ENCODE data around the gene PSME3. TPM values are rescaled to one million over a fixed set of nuclear protein-coding genes. Genes with fewer than 3 reads are reported as not detected.

The PSME3 gene
- polyA plus RNA-seq, 4 donors = 49.9 to 93.0 (median 61.2) TPM

- no peak overlapping the region for H3K27ac ChIP-seq (ENCODE audit: low read depth in 1 of 3, low read length in 2 of 3)
- FAIRE-seq (no peak), DNase-seq (no peak)
- H3K9me3 ChIP-seq (ENCODE audit: control insufficient read depth in 2 of 2, insufficient read depth in 1 of 2, low read depth in 1 of 2, low read length in 1 of 2) = no peaks in the 10 kb centered on the region
- no peaks in the 10 kb centered on the region for H3K27me3 ChIP-seq (ENCODE audit: control insufficient read depth in 3 of 3, insufficient read depth in 3 of 3, low read length in 3 of 3)
- WGBS, 3 donors = 95 to 100% (median 100%) methylated on average over 1 of the region's 1 CpG
- H3K4me3 ChIP-seq (ENCODE audit: low read depth in 1 of 3, low read length in 3 of 3) = no peak overlapping the region
- peaks cover 0 to 3% (median 0%) of the 10 kb centered on the region in 3 donors for H3K36me3 ChIP-seq (ENCODE audit: control insufficient read depth in 3 of 3, insufficient read depth in 2 of 3, low read depth in 1 of 3, low read length in 3 of 3)
- peaks cover 0 to 6% (median 0%) of the 10 kb centered on the region in 3 donors for H3K4me1 ChIP-seq (ENCODE audit: control insufficient read depth in 3 of 3, insufficient read depth in 2 of 3, low read depth in 1 of 3, low read length in 2 of 3)
These were observed 5.7 kb upstream of the PSME3 start for GRCh38 chr17:42827472-42827871.

- no peak overlapping the region for H3K27ac ChIP-seq (ENCODE audit: low read depth in 1 of 3, low read length in 2 of 3)
- peaks cover 0 to 10% (median 0%) of the 10 kb centered on the region in 3 donors for H3K36me3 ChIP-seq (ENCODE audit: control insufficient read depth in 3 of 3, insufficient read depth in 2 of 3, low read depth in 1 of 3, low read length in 3 of 3)
- H3K9me3 ChIP-seq (ENCODE audit: control insufficient read depth in 2 of 2, insufficient read depth in 1 of 2, low read depth in 1 of 2, low read length in 1 of 2) = no peaks in the 10 kb centered on the region
- peaks cover 0 to 14% (median 6%) of the 10 kb centered on the region in 3 donors for H3K4me1 ChIP-seq (ENCODE audit: control insufficient read depth in 3 of 3, insufficient read depth in 2 of 3, low read depth in 1 of 3, low read length in 2 of 3)
- H3K27me3 ChIP-seq (ENCODE audit: control insufficient read depth in 3 of 3, insufficient read depth in 3 of 3, low read length in 3 of 3) = no peaks in the 10 kb centered on the region
- DNase-seq (no peak), FAIRE-seq (no peak)
- no peak overlapping the region for H3K4me3 ChIP-seq (ENCODE audit: low read depth in 1 of 3, low read length in 3 of 3)
These were observed 2.2 kb upstream of the PSME3 start for GRCh38 chr17:42830971-42831370.

- no peak for FAIRE-seq
- Histone ChIP-seq H3K27me3 (ENCODE audit: control insufficient read depth in 3 of 3, insufficient read depth in 3 of 3, low read length in 3 of 3) (no peaks in the 10 kb centered on the region), H3K4me3 (ENCODE audit: low read depth in 1 of 3, low read length in 3 of 3) (peak overlapping the region; percentile 78 to 84 (median 84)), H3K36me3 (ENCODE audit: control insufficient read depth in 3 of 3, insufficient read depth in 2 of 3, low read depth in 1 of 3, low read length in 3 of 3) (peaks cover 0 to 24% (median 2%) of the 10 kb centered on the region in 3 donors), H3K4me1 (ENCODE audit: control insufficient read depth in 3 of 3, insufficient read depth in 2 of 3, low read depth in 1 of 3, low read length in 2 of 3) (peaks cover 0 to 14% (median 6%) of the 10 kb centered on the region in 3 donors), H3K9me3 (ENCODE audit: control insufficient read depth in 2 of 2, insufficient read depth in 1 of 2, low read depth in 1 of 2, low read length in 1 of 2) (no peaks in the 10 kb centered on the region), H3K27ac (ENCODE audit: low read depth in 1 of 3, low read length in 2 of 3) (peak overlapping the region; percentile 66 to 98 (median 83))
- DNase-seq = no peak
- WGBS, 3 donors = 41 to 52% (median 45%) methylated on average over 9 of the region's 9 CpGs
These were observed 824 bp upstream of the PSME3 start for GRCh38 chr17:42832213-42832933.

- peak overlapping the region; percentile 66 to 98 (median 83) for H3K27ac ChIP-seq (ENCODE audit: low read depth in 1 of 3, low read length in 2 of 3)
- peaks cover 5 to 36% (median 7%) of the 10 kb centered on the region in 3 donors for H3K36me3 ChIP-seq (ENCODE audit: control insufficient read depth in 3 of 3, insufficient read depth in 2 of 3, low read depth in 1 of 3, low read length in 3 of 3)
- peaks cover 0 to 14% (median 6%) of the 10 kb centered on the region in 3 donors for H3K4me1 ChIP-seq (ENCODE audit: control insufficient read depth in 3 of 3, insufficient read depth in 2 of 3, low read depth in 1 of 3, low read length in 2 of 3)
- FAIRE-seq (no peak), DNase-seq (no peak)
- WGBS, 3 donors = 5 to 7% (median 6%) methylated on average over 18 of the region's 18 CpGs
- no peaks in the 10 kb centered on the region for H3K27me3 ChIP-seq (ENCODE audit: control insufficient read depth in 3 of 3, insufficient read depth in 3 of 3, low read length in 3 of 3)
- peak overlapping the region; percentile 78 to 84 (median 84) for H3K4me3 ChIP-seq (ENCODE audit: low read depth in 1 of 3, low read length in 3 of 3)
- H3K9me3 ChIP-seq (ENCODE audit: control insufficient read depth in 2 of 2, insufficient read depth in 1 of 2, low read depth in 1 of 2, low read length in 1 of 2) = no peaks in the 10 kb centered on the region
These were observed 698 bp downstream of the PSME3 start for GRCh38 chr17:42833767-42834422.

- DNase-seq = no peak
- Histone ChIP-seq H3K9me3 (ENCODE audit: control insufficient read depth in 2 of 2, insufficient read depth in 1 of 2, low read depth in 1 of 2, low read length in 1 of 2) (no peaks in the 10 kb centered on the region), H3K27me3 (ENCODE audit: control insufficient read depth in 3 of 3, insufficient read depth in 3 of 3, low read length in 3 of 3) (no peaks in the 10 kb centered on the region), H3K36me3 (ENCODE audit: control insufficient read depth in 3 of 3, insufficient read depth in 2 of 3, low read depth in 1 of 3, low read length in 3 of 3) (peaks cover 10 to 52% (median 14%) of the 10 kb centered on the region in 3 donors), H3K4me3 (ENCODE audit: low read depth in 1 of 3, low read length in 3 of 3) (no peak overlapping the region), H3K27ac (ENCODE audit: low read depth in 1 of 3, low read length in 2 of 3) (no peak overlapping the region), H3K4me1 (ENCODE audit: control insufficient read depth in 3 of 3, insufficient read depth in 2 of 3, low read depth in 1 of 3, low read length in 2 of 3) (peaks cover 0 to 14% (median 6%) of the 10 kb centered on the region in 3 donors)
- 93 to 97% (median 96%) methylated on average over 6 of the region's 6 CpGs for WGBS, 3 donors
- FAIRE-seq = no peak
These were observed 2.5 kb downstream of the PSME3 start for GRCh38 chr17:42835732-42836131.

GRCh38 chr17:42841975-42842685, 8.9 kb downstream of the PSME3 start:
- DNase-seq (no peak), FAIRE-seq (no peak)
- peaks cover 30 to 76% (median 33%) of the 10 kb centered on the region in 3 donors for H3K36me3 ChIP-seq (ENCODE audit: control insufficient read depth in 3 of 3, insufficient read depth in 2 of 3, low read depth in 1 of 3, low read length in 3 of 3)
- H3K4me3 ChIP-seq (ENCODE audit: low read depth in 1 of 3, low read length in 3 of 3) = no peak overlapping the region
- no peak overlapping the region for H3K27ac ChIP-seq (ENCODE audit: low read depth in 1 of 3, low read length in 2 of 3)
- no peaks in the 10 kb centered on the region for H3K9me3 ChIP-seq (ENCODE audit: control insufficient read depth in 2 of 2, insufficient read depth in 1 of 2, low read depth in 1 of 2, low read length in 1 of 2)
- WGBS, 3 donors = 80 to 87% (median 82%) methylated on average over 11 of the region's 11 CpGs
- no peaks in the 10 kb centered on the region for H3K4me1 ChIP-seq (ENCODE audit: control insufficient read depth in 3 of 3, insufficient read depth in 2 of 3, low read depth in 1 of 3, low read length in 2 of 3)
- H3K27me3 ChIP-seq (ENCODE audit: control insufficient read depth in 3 of 3, insufficient read depth in 3 of 3, low read length in 3 of 3) = no peaks in the 10 kb centered on the region

GRCh38 chr17:42843358-42843934, 10.2 kb downstream of the PSME3 start:
- peaks cover 27 to 65% (median 28%) of the 10 kb centered on the region in 3 donors for H3K36me3 ChIP-seq (ENCODE audit: control insufficient read depth in 3 of 3, insufficient read depth in 2 of 3, low read depth in 1 of 3, low read length in 3 of 3)
- H3K4me1 ChIP-seq (ENCODE audit: control insufficient read depth in 3 of 3, insufficient read depth in 2 of 3, low read depth in 1 of 3, low read length in 2 of 3) = no peaks in the 10 kb centered on the region
- no peak overlapping the region for H3K4me3 ChIP-seq (ENCODE audit: low read depth in 1 of 3, low read length in 3 of 3)
- no peaks in the 10 kb centered on the region for H3K9me3 ChIP-seq (ENCODE audit: control insufficient read depth in 2 of 2, insufficient read depth in 1 of 2, low read depth in 1 of 2, low read length in 1 of 2)
- no peaks in the 10 kb centered on the region for H3K27me3 ChIP-seq (ENCODE audit: control insufficient read depth in 3 of 3, insufficient read depth in 3 of 3, low read length in 3 of 3)
- DNase-seq (peak; percentile 73 to 79), FAIRE-seq (no peak)
- 31 to 44% (median 43%) methylated on average over 6 of the region's 6 CpGs for WGBS, 3 donors
- H3K27ac ChIP-seq (ENCODE audit: low read depth in 1 of 3, low read length in 2 of 3) = no peak overlapping the region

- Histone ChIP-seq H3K9me3 (ENCODE audit: control insufficient read depth in 2 of 2, insufficient read depth in 1 of 2, low read depth in 1 of 2, low read length in 1 of 2) (no peaks in the 10 kb centered on the region), H3K27me3 (ENCODE audit: control insufficient read depth in 3 of 3, insufficient read depth in 3 of 3, low read length in 3 of 3) (peaks cover 0 to under 1% (median 0%) of the 10 kb centered on the region in 3 donors), H3K4me1 (ENCODE audit: control insufficient read depth in 3 of 3, insufficient read depth in 2 of 3, low read depth in 1 of 3, low read length in 2 of 3) (peaks cover 0 to 2% (median 0%) of the 10 kb centered on the region in 3 donors), H3K4me3 (ENCODE audit: low read depth in 1 of 3, low read length in 3 of 3) (no peak within 1 kb of the TSS), H3K27ac (ENCODE audit: low read depth in 1 of 3, low read length in 2 of 3) (no peak within 1 kb of the TSS), H3K36me3 (ENCODE audit: control insufficient read depth in 3 of 3, insufficient read depth in 2 of 3, low read depth in 1 of 3, low read length in 3 of 3) (peaks cover 21 to 59% (median 25%) of the 10 kb centered on the region in 3 donors)
- WGBS, 3 donors = 66 to 69% (median 67%) methylated on average over 4 of the region's 4 CpGs
- FAIRE-seq (no peak), DNase-seq (no peak)
These were observed 11.1 kb downstream of the PSME3 start, which contains the start of gene AOC2 for GRCh38 chr17:42844271-42844670. AOC2 (plus strand) TSS chr17:42844580; CDS start chr17:42844627, 47 bp downstream.
